HG02852 (cell line): Measurements from ENCODE around the gene ABCB8.
"Not testable (repeated sequence)": the region's sequence is repeated elsewhere in the genome, so short reads cannot be mapped to it uniquely, and the experiment has no call there.

Experiments
- ATAC-seq: cut with Tn5 transposase; IDR thresholded peaks from one replicate; pipeline ENCODE4 v1.9.1; 2021; ENCODE audit warnings: mild to moderate bottlenecking, moderate library complexity; ENCODE audit not compliant: unreplicated experiment

Gene ABCB8

GRCh38 chr7:151033864-151034249 lies 5.6 kb downstream of the ABCB8 start:
- ATAC-seq, result no peak

DNA sequence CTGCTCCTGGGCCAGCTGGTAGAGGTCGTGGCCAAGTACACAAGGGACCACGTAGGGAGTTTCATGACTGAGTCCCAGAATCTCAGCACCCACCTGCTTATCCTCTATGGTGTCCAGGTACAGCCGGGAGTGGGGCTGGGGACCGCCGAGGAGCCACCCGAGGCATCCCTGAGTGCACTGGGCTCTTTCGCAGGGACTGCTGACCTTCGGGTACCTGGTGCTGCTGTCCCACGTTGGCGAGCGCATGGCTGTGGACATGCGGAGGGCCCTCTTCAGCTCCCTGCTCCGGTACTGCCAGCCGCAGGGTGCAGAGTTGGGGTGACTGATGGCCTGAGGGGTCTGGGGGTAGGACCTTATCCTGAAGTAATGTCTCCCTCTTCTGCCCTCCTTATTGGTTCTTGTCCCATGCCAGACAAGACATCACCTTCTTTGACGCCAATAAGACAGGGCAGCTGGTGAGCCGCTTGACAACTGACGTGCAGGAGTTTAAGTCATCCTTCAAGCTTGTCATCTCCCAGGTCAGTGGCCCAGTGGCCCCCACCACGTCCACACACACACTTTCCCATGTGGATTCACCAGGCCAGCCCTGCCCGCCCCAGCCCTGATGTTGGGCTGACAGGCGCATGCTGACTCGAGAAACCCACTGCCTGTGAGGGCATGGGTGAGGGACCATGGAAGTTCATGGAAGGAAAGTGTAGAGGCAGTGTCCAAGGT lies 6.2 kb downstream of the ABCB8 start:
- no peak for ATAC-seq

DNA sequence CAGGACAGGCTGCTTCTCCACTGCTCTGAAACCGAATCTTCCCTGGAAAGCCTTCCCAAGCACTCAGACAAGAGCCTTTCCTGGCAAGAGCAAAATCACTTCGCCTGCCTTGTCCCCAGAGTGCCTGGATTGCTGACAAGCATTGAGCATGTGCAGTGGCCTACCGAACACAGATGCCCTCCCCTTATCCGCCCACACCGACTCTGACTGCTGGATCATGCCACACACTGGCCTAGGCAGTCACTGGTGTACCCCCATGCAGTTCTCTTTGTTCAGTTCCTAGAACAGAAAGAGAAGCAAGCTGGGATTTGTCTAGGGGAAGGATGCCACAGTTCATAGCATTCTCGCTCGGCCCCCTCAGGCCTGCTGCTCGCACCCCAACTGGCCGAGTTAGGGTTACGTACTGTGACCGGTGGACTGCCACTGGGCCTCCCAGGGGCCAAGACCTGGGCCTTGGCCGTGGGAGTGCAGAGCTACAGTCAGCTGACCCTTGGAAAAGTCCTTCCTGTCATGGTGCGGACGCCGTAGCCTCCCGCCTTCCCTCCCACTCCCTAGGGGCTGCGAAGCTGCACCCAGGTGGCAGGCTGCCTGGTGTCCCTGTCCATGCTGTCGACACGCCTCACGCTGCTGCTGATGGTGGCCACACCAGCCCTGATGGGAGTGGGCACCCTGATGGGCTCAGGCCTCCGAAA lies 6.9 kb downstream of the ABCB8 start:
- ATAC-seq, result no peak

- no peak for ATAC-seq
Observed at GRCh38 chr7:151035902-151036301, 7.7 kb downstream of the ABCB8 start.

DNA sequence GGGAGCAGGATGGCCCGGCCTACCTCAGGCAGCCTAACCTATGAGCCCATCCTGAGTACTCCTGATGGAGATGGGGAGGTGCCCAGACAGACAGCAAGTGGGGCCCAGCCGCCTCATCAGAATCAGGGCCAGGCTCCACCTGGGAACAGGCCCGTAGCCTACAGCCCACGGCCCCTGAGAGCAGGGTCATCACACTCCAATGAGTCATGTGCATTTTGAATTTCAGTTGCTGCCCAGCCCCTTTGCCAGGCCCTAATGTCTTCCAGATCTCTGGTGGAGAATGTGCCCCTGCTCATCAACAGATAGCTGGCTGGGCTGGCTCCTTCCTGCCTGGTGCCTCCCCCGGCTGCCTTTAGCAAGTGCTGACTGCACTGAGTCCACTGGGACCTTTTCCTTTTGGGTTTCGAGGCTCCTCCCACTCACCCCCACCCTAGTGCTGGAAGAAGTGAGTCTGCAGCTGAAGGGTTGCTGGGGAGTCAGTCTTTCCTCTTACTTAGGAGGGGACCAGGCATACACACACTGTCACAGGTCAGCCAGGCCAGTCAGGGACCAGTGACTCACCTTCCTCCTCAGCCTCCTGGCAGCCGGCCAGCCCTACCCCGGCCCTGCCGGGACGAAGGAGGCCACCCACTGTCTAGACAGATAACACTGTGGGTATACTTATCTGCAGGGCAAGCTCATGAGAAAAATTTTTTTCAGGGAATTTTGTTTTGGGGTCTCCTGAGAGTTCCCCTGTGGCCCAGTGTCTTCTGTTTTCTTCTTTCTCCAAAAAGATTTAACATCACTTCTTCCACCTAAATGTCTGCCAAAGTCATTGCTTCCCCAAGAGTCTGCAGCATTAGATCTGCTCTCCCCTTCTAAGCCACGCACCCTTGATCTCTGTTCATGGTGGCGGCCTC lies 10.9 kb downstream of the ABCB8 start:
- ATAC-seq, result no peak

DNA sequence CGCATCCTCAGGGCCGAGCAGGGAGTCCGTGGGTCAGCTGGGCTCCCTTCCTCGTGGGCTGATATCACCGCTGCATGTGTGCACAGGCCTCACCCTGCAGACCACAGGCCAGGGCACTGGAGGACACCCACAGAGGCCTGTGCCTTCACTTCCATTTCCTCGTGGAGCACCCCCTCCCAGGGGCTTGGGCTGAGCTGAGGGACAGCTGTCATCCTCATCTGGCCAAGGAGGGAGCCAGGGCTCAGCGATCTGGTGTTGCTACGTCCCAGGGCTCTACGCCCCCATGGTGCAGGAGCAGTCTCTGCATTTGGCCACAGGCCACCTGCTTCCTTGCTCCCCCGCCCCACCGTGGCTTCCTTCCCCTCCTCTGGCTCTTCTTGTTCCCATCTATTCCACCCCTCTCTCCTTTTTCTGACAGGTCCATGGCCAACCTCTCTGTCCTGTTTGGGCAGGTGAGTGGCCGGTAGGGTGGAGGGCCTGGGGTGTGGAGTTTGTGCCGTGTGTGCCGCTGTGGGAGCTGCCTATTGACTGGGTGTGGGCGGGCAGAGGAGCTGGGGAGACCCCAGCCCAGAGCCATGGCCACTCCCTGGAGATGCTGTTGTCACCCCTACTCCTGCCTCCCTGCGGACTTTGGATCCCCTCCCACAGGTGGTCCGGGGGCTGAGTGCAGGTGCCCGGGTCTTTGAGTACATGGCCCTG lies 11.7 kb downstream of the ABCB8 start:
- ATAC-seq, result no peak

DNA sequence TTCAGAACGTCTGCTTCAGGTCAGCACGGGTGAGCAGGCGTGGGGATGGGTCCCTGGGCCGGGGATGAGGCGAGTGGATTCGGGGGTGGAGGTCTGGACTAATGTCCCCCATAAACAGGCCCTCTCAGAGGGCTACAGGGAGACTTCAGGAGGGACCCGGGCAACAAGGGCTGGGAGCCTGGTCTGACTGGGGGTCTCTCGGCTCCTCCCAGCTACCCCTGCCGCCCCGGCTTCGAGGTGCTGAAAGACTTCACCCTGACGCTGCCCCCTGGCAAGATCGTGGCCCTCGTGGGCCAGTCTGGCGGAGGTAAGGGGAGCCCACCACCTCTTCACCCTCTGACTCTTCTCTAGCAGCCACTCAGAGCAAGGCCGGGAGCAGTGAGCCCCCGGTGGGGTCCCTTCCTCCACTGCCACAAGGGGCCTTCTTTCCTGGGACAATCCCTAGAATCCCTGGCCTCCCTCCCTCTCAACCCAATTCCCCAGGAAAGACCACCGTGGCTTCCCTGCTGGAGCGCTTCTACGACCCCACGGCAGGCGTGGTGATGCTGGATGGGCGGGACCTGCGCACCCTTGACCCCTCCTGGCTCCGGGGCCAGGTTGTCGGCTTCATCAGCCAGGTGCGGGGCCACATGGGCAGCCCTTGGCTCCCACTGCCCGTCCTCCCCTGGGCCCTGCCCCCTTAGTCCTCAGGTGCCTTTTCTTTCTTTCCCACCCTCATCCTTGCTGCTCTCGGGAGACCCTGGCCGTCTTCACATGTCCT lies 12.5 kb downstream of the ABCB8 start:
- ATAC-seq, result no peak

DNA sequence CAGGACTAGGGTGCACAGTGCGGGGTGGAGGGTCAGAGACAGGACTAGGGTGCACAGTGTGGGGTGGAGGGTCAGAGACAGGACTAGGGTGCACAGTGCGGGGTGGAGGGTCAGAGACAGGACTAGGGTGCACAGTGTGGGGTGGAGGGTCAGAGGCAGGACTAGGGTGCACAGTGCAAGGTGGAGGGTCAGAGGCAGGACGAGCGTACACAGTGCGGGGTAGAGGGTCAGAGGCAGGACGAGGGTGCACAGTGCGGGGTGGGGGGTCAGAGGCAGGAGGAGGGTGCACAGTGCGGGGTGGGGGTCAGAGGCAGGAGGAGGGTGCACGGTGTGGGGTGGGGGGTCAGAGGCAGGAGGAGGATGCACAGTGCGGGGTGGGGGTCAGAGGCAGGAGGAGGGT lies 15.2 kb downstream of the ABCB8 start:
- ATAC-seq, result not testable (repeated sequence)

GRCh38 chr7:151043959-151044358 lies 15.7 kb downstream of the ABCB8 start:
- ATAC-seq, result no peak

GRCh38 chr7:151045262-151045661 lies 17.0 kb downstream of the ABCB8 start:
- ATAC-seq, result no peak

- ATAC-seq, result no peak
Observed at GRCh38 chr7:151045967-151046366, 17.7 kb downstream of the ABCB8 start.

DNA sequence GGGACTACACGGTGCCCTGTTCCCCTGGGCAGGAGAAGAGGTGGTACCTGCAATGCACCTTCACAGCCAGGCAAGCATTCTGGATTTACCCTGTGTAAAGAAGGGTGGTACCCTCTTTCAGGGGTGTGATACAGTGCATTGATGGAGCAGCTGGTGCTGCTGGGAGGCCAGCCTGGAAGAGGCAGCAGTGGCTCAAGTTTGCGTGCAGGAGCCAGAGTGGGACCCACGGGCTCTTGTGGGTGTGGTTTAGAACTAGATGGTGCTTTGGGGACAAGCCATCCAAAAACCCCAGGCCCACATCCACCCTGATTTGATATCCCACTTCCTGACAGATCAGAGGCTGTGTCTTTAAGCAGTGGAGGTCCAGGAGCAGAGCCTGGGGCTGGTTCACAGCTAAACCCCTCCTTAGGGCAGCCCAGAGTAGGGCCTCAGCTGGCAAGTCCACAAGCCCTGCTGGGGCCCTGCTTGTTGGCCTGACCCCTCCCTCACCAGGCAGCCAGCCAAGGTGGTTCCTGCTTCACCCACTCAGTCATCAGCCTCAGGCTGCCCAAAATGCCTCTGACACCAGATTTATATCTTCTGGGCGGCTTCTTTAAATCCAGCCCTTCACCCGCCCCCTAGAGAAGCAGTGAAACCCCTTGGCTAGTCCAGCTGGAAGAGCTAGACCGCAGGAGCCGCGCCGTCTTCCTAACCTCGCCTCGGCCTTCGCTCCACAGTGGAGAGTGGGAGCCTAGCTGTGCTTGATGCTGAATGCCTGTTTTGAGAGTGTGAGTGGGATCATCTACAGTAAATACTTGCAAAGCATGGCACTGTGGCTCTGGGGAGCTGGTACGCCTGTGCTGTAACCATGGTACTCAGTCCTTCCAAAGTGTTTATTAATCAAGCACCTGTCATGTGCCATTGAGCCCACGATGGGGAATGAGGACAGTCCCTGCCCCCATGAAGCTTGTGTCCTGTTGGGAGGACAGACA lies 18.6 kb downstream of the ABCB8 start:
- ATAC-seq, result no peak

DNA sequence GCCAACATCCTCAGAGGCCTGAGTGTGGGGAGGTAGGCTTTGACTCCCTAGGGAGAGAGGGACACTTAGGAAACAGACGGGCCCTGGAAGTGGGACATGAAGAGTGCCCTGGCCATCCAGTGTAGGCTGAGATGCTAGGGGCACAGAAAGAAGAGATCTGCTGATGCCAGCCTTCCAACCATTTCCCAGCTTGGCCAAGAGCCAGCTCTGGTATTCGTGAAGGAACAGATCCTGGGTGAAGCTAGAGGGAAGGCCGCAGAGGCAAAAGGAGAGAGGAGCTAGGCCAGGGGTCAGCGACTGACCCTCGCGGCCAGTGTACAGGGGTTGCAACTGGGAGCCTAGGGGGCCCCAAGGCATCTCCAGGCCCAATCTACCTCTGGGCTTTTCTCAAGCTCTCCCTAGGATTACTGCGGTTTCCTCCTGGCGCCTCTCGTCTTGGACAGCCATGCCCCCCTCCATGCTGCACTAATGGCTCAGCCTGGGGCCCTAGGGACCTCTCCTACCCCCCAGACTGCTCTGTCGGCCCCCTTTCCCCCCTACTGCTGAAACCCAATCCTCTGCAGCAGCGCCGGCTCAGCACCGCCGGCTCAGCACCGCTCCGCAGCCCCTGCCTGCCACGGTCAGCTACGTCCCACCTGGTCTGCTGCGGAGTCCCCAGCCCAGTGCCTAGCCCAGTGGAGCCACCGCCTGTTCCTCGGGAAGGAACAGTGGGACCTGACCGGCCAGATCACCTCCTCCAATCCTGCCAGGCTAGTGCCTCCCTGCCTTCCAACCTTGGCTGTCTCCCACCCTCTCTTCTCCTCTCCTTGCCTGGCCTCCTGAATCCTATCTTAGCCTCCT lies 19.9 kb downstream of the ABCB8 start, which contains the start of gene ASIC3:
Gene ASIC3 (plus strand): TSS at position 556 of the 840 bp plus-strand sequence. CDS start 355 bp downstream, outside the sequence.
- no peak for ATAC-seq

- no peak for ATAC-seq
Observed at GRCh38 chr7:151048911-151049463, 20.7 kb downstream of the ABCB8 start.

GRCh38 chr7:151051108-151051507 lies 22.9 kb downstream of the ABCB8 start:
- ATAC-seq, result no peak

DNA sequence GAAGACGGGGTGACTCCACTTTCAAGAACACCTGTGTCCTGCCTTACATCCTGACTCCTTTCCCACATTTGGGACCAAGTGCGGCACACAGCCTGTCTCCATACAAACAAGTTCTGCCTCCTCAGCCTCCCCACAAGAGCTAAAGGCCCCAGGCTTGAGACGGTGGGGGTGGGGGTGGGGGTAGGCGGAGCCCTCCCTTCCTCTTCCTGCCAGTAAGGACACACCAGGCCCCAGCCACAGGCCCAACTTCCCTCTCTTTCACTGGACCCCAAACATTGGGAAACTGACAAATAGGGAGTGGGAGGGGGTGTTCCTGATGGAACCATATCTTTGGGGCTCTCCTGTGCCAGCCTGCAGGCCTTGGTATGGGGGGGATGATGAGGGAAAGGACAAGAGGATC lies 24.8 kb downstream of the ABCB8 start:
- no peak for ATAC-seq

- ATAC-seq, result no peak
Observed at GRCh38 chr7:151053751-151054150, 25.5 kb downstream of the ABCB8 start.

- no peak for ATAC-seq
Observed at GRCh38 chr7:151056283-151056665, 28.0 kb downstream of the ABCB8 start.
